K562 (cell line): Measurements from ENCODE around the gene NSMCE1.

Source experiments
- ATF3 ChIP-seq, 2 experiments: fragments of 450-650 bp in 1 of 2; sonication (generic) in 1 of 2; formaldehyde crosslinking in 1 of 2; IDR thresholded peaks in 1 of 2; conservative IDR thresholded peaks in 1 of 2; 2 replicates each; pipeline versions ENCODE4 v1.6.1 to v1.8.1; 2016 to 2023; ENCODE audit warnings: mild to moderate bottlenecking in 2 of 2, moderate library complexity in 2 of 2, inconsistent platforms in 1 of 2, missing genetic modification reagents in 1 of 2
- CC2D1A ChIP-seq: fragments of 450-650 bp; IDR thresholded peaks from 2 replicates; pipeline ENCODE4 v1.6.1; 2017; ENCODE audit warnings: mild to moderate bottlenecking
- CTCF ChIP-seq, 3 experiments: IDR thresholded peaks in 2 of 3; conservative IDR thresholded peaks in 1 of 3; 2 replicates each; pipeline ENCODE4 v1.5.1; 2011 to 2012; ENCODE audit warnings: low read length in 3 of 3, mild to moderate bottlenecking in 3 of 3, control low read depth in 2 of 3, improper control_type of control experiment in 1 of 3, inconsistent platforms in 1 of 3, low read depth in 1 of 3, mixed read lengths in 1 of 3, moderate library complexity in 1 of 3; ENCODE audit not compliant: insufficient read depth in 2 of 3
- KAT2B ChIP-seq: IDR thresholded peaks from one replicate; pipeline ENCODE4 v1.6.1; 2012; ENCODE audit warnings: low read depth, mild to moderate bottlenecking, control low read depth, inconsistent platforms, low read length, moderate library complexity
- NFRKB ChIP-seq: fragments of 450-650 bp; IDR thresholded peaks from 2 replicates; pipeline ENCODE4 v1.6.1; 2016; ENCODE audit warnings: low read depth
- POLR2AphosphoS5 ChIP-seq: IDR thresholded peaks from 2 replicates; pipeline ENCODE4 v1.6.1; 2011; ENCODE audit warnings: mild to moderate bottlenecking, low read depth, low read length, moderate library complexity; ENCODE audit not compliant: control insufficient read depth, insufficient read depth
- RAD21 ChIP-seq, 2 experiments: fragments of 250-450 bp in 1 of 2; fragments of 450-650 bp in 1 of 2; sonication (Bioruptor Pico) in 1 of 2; formaldehyde crosslinking in 1 of 2; IDR thresholded peaks in 1 of 2; conservative IDR thresholded peaks in 1 of 2; 2 replicates each; pipeline versions ENCODE4 v1.4.0 to v1.8.0; 2020 to 2022; ENCODE audit warnings: mild to moderate bottlenecking in 2 of 2, moderate library complexity in 1 of 2
- TAF7 ChIP-seq: fragments of 450-650 bp; IDR thresholded peaks from 2 replicates; pipeline ENCODE4 v1.6.1; 2016; ENCODE audit warnings: missing genetic modification characterization, missing compliant biosample characterization

- TF ChIP-seq CC2D1A: no peak
- TF ChIP-seq CTCF (IDR thresholded peaks at IDR 0.05 in 2 of 3, conservative IDR thresholded peaks at IDR 0.05 in 1 of 3; ENCODE audit: insufficient read depth in 2 of 3, low read depth in 1 of 3, low read length in 3 of 3): no peak
- no peak for TF ChIP-seq POLR2AphosphoS5
- TF ChIP-seq ATF3 (IDR thresholded peaks at IDR 0.05): no peak
- TF ChIP-seq ATF3 (CRISPR knock-in tag; conservative IDR thresholded peaks at IDR 0.05): no peak
- no peak for TF ChIP-seq KAT2B
- no peak for TF ChIP-seq TAF7 (tag)
- TF ChIP-seq NFRKB: no peak
- no peak for TF ChIP-seq RAD21 (CRISPR knock-in tag; conservative IDR thresholded peaks at IDR 0.05 in 1 of 2, IDR thresholded peaks at IDR 0.05 in 1 of 2)
These were observed 5.3 kb upstream of the NSMCE1 start for GRCh38 chr16:27273670-27274423.
